GM23338 (cell line): ENCODE measurements around the gene MT1HL1. TPM values are rescaled to one million over a fixed set of nuclear protein-coding genes. Genes with fewer than 3 reads are reported as not detected.

Source experiments
- ATAC-seq: fragments of 200-7000 bp; cut with Tn5 transposase; 3 replicates; pipeline ENCODE4 v1.9.1; 2020
- DNase-seq: peaks from one replicate; pipeline ENCODE4 v3.0.0-alpha.2; 2015; ENCODE audit warnings: low spot score
- H2AFZ ChIP-seq: fragments of 200-600 bp; sonication (generic); 2 replicates; pipeline ENCODE4 v1.8.0; 2016; ENCODE audit warnings: antibody characterized with exemption, mild to moderate bottlenecking, moderate library complexity
- H3F3A ChIP-seq: fragments of 200-600 bp; sonication (generic); replicated peaks from 2 replicates; pipeline ENCODE4 v1.8.0; 2017; ENCODE audit warnings: antibody characterized with exemption, mixed run types, low read depth
- H3K27ac ChIP-seq: fragments of 200-600 bp; sonication (generic); 2 replicates; pipeline ENCODE4 v1.6.1; 2016; ENCODE audit warnings: low read depth
- H3K27me3 ChIP-seq: fragments of 200-600 bp; sonication (generic); 2 replicates; pipeline ENCODE4 v1.8.0; 2016; ENCODE audit warnings: mild to moderate bottlenecking, mixed run types, moderate library complexity; ENCODE audit not compliant: insufficient read depth
- H3K36me3 ChIP-seq: fragments of 200-600 bp; sonication (generic); 2 replicates; pipeline ENCODE4 v1.8.0; 2016; ENCODE audit warnings: mild to moderate bottlenecking; ENCODE audit not compliant: insufficient read depth
- H3K4me1 ChIP-seq: fragments of 200-600 bp; sonication (generic); 2 replicates; pipeline ENCODE4 v1.8.0; 2016; ENCODE audit warnings: mild to moderate bottlenecking, moderate library complexity; ENCODE audit not compliant: insufficient read depth
- H3K4me2 ChIP-seq: fragments of 200-600 bp; sonication (generic); 2 replicates; pipeline ENCODE4 v1.7.1; 2017; ENCODE audit warnings: mixed run types
- H3K4me3 ChIP-seq: fragments of 200-600 bp; sonication (generic); 2 replicates; pipeline ENCODE4 v1.6.1; 2016; ENCODE audit warnings: mixed run types
- H3K79me2 ChIP-seq: fragments of 200-600 bp; sonication (generic); replicated peaks from 2 replicates; pipeline ENCODE4 v1.8.0; 2017; ENCODE audit warnings: mild to moderate bottlenecking; ENCODE audit not compliant: insufficient read depth
- H3K9me2 ChIP-seq: fragments of 200-600 bp; sonication (generic); 2 replicates; pipeline ENCODE4 v1.8.0; 2017; ENCODE audit not compliant: insufficient read depth
- H4K20me1 ChIP-seq: fragments of 200-600 bp; sonication (generic); replicated peaks from 2 replicates; pipeline ENCODE4 v1.8.0; 2017; ENCODE audit warnings: mild to moderate bottlenecking; ENCODE audit not compliant: insufficient read depth
- H3K27ac Mint-ChIP-seq: 2 replicates; pipeline ENCODE4 v1.8.0; 2020; ENCODE audit warnings: inconsistent platforms, mild to moderate bottlenecking, moderate library complexity, mixed read lengths
- H3K27me3 Mint-ChIP-seq: 3 replicates; pipeline ENCODE4 v1.8.0; 2022; ENCODE audit warnings: low read depth, mild to moderate bottlenecking, moderate library complexity, mixed read lengths, inconsistent platforms; ENCODE audit not compliant: insufficient read depth, poor library complexity
- H3K36me3 Mint-ChIP-seq: 3 replicates; pipeline ENCODE4 v1.8.0; 2021; ENCODE audit warnings: low read depth, mild to moderate bottlenecking, inconsistent platforms, moderate library complexity, mixed read lengths
- H3K4me1 Mint-ChIP-seq: 3 replicates; pipeline ENCODE4 v1.8.0; 2020; ENCODE audit warnings: mild to moderate bottlenecking, inconsistent platforms, mixed read lengths
- H3K4me3 Mint-ChIP-seq: 3 replicates; pipeline ENCODE4 v1.8.0; 2021; ENCODE audit warnings: moderate library complexity, mild to moderate bottlenecking, inconsistent platforms, mixed read lengths
- H3K9me3 Mint-ChIP-seq: 3 replicates; pipeline ENCODE4 v1.8.0; 2020; ENCODE audit warnings: moderate library complexity, mild to moderate bottlenecking, inconsistent platforms, mixed read lengths
- CREB1 ChIP-seq: fragments of 250-450 bp; sonication (Bioruptor Pico); IDR thresholded peaks from 2 replicates; pipeline ENCODE4 v1.5.0; 2020; ENCODE audit warnings: low read depth, mild to moderate bottlenecking, moderate library complexity
- ETS1 ChIP-seq: IDR thresholded peaks from 2 replicates; pipeline ENCODE4 v1.6.1; 2016; ENCODE audit warnings: antibody characterized with exemption
- EZH2 ChIP-seq: fragments of 200-600 bp; sonication (generic); IDR thresholded peaks from one replicate; pipeline ENCODE4 v1.8.0; 2017; ENCODE audit warnings: antibody characterized with exemption, mild to moderate bottlenecking, low read depth; ENCODE audit not compliant: unreplicated experiment
- POLR2AphosphoS5 ChIP-seq: IDR thresholded peaks from 2 replicates; pipeline ENCODE4 v1.6.1; 2016; ENCODE audit warnings: antibody characterized with exemption, low read depth
- STAT1 ChIP-seq: IDR thresholded peaks from one replicate; pipeline ENCODE4 v1.6.1; 2016; ENCODE audit warnings: antibody characterized with exemption; ENCODE audit not compliant: unreplicated experiment
- ZNF331 ChIP-seq: fragments of 250-450 bp; sonication (Bioruptor Pico); IDR thresholded peaks from 2 replicates; pipeline ENCODE4 v1.5.0; 2020; ENCODE audit warnings: low read depth, mild to moderate bottlenecking, moderate library complexity
- polyA plus RNA-seq: library from polyadenylated mRNA; unstranded; fragments of >200 nt; fragmentation: Nextera tagmentation; extraction: Ambion mirVana; gene quantifications from 2 replicates; pipeline ENCODE4 v1.2.1, GENCODE V29; 2016
- total RNA-seq: library from RNA; depleted of rRNA; stranded (reverse); fragments of >200 nt; shearing (Covaris generic); gene quantifications from 2 replicates; pipeline ENCODE4 v1.2.3, GENCODE V29; 2014
- TF ChIP-seq, protein P1 (sequence below), 2 experiments: fragments of 200-600 bp in 1 of 2; sonication (generic) in 1 of 2; conservative IDR thresholded peaks; 2 replicates each; pipeline versions ENCODE4 v1.5.1 to v1.6.1; 2016 to 2017; ENCODE audit warnings: antibody characterized with exemption in 2 of 2, low read depth in 2 of 2, mild to moderate bottlenecking in 2 of 2, moderate library complexity in 1 of 2

Gene MT1HL1
- total and polyA plus RNA-seq, 2 experiments from 2014 or later = not detected

DNA sequence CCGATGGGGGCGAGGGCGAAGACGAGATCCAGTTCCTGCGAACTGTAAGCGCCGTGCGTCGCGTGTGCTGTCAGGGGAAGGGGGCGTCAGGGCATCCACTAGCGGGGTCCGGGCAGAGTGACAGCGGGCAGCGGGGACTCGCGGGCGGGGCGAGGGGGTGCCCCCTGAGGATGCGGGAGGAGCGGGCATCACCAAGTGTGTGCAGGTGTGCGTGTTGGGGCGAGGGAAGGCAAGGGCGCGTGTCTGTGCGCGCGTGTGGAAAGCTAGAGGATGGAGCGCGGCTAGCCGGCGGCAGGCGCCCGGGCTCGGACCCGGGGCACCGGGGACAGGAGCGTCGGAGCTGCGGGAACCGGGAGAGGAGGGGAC is 38.3 kb upstream of the MT1HL1 start (continued):
- TF ChIP-seq STAT1 = no peak
- TF ChIP-seq EZH2 = no peak
- TF ChIP-seq, protein P1, sequence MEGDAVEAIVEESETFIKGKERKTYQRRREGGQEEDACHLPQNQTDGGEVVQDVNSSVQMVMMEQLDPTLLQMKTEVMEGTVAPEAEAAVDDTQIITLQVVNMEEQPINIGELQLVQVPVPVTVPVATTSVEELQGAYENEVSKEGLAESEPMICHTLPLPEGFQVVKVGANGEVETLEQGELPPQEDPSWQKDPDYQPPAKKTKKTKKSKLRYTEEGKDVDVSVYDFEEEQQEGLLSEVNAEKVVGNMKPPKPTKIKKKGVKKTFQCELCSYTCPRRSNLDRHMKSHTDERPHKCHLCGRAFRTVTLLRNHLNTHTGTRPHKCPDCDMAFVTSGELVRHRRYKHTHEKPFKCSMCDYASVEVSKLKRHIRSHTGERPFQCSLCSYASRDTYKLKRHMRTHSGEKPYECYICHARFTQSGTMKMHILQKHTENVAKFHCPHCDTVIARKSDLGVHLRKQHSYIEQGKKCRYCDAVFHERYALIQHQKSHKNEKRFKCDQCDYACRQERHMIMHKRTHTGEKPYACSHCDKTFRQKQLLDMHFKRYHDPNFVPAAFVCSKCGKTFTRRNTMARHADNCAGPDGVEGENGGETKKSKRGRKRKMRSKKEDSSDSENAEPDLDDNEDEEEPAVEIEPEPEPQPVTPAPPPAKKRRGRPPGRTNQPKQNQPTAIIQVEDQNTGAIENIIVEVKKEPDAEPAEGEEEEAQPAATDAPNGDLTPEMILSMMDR (conservative IDR thresholded peaks at IDR 0.05; ENCODE audit: low read depth in 2 of 2) = no peak
- no peak for TF ChIP-seq ETS1

GRCh38 chr1:237041795-237042525 is 37.7 kb upstream of the MT1HL1 start, which contains the start of gene RYR2:
TSS of gene RYR2 (plus strand) at chr1:237042184. CDS start at chr1:237042522, 338 bp downstream.
- Histone ChIP-seq H3F3A (peaks cover 5% of the 10 kb centered on the region; the same call in 1 of the 2 replicates), H3K4me3 (peak within 1 kb of the TSS; percentile 70), H2AFZ (peak within 1 kb of the TSS; percentile 83; the same call in 1 of the 2 replicates), H4K20me1 (no peaks in the 10 kb centered on the region), H3K36me3 (no peaks in the 10 kb centered on the region), H3K4me2 (peak within 1 kb of the TSS; percentile 91), H3K79me2 (peaks cover 36% of the 10 kb centered on the region), H3K27ac (no peak within 1 kb of the TSS), H3K4me1 (peaks cover 41% of the 10 kb centered on the region), H3K27me3 (peaks cover 48% of the 10 kb centered on the region), H3K9me2 (no peaks in the 10 kb centered on the region)
- Mint-ChIP-seq H3K36me3 (peaks cover 5% of the 10 kb centered on the region; the same call in 1 of the 3 replicates), H3K27me3 (peaks cover 29% of the 10 kb centered on the region), H3K27ac (no peak within 1 kb of the TSS), H3K9me3 (no peaks in the 10 kb centered on the region; the same call in 1 of the 3 replicates), H3K4me3 (peak within 1 kb of the TSS; percentile 82), H3K4me1 (peaks cover 26% of the 10 kb centered on the region)
- peak; percentile 91 for DNase-seq
- ATAC-seq = peak; percentile 76
- no peak for TF ChIP-seq CREB1 (CRISPR knock-in tag)
- TF ChIP-seq POLR2AphosphoS5 = peak; percentile 80
- no peak for TF ChIP-seq ZNF331 (CRISPR knock-in tag)
- TF ChIP-seq, protein P1 (conservative IDR thresholded peaks at IDR 0.05; ENCODE audit: low read depth in 2 of 2) = peak; percentile 54 to 82
